T-helper 2 cell treated with Interferon-gamma antibody and Interleukin-4, amounts not matched to agents 5 μg/mL and 100 μg/mL, for 36 hours (primary cell): ENCODE measurements around the gene SPDYE1.
"Not testable (repeated sequence)": the region's sequence is repeated elsewhere in the genome, so short reads cannot be mapped to it uniquely, and the experiment has no call there.

ENCODE experiments used
- DNase-seq: peaks from one replicate; pipeline ENCODE4 v3.0.0; 2021; ENCODE audit warnings: low spot score
- H3K27ac Mint-ChIP-seq: one replicate; pipeline ENCODE4 v1.8.0; 2021; ENCODE audit warnings: mild to moderate bottlenecking, mixed read lengths
- H3K27me3 Mint-ChIP-seq: one replicate; pipeline ENCODE4 v1.8.0; 2021; ENCODE audit warnings: low read depth, mixed read lengths
- H3K36me3 Mint-ChIP-seq: one replicate; pipeline ENCODE4 v1.8.0; 2021; ENCODE audit warnings: low read depth, mixed read lengths
- H3K4me1 Mint-ChIP-seq: one replicate; pipeline ENCODE4 v1.8.0; 2021; ENCODE audit warnings: low read depth, mixed read lengths
- H3K4me3 Mint-ChIP-seq: one replicate; pipeline ENCODE4 v1.8.0; 2022; ENCODE audit warnings: mild to moderate bottlenecking, moderate library complexity, mixed read lengths
- H3K9me3 Mint-ChIP-seq: one replicate; pipeline ENCODE4 v1.8.0; 2021; ENCODE audit warnings: mixed read lengths

Gene SPDYE1

GRCh38 chr7:44022796-44023467 lies 25.2 kb downstream of the SPDYE1 start:
- Mint-ChIP-seq H3K4me1 (peaks cover 15% of the 10 kb centered on the region), H3K27ac (peak overlapping the region; percentile 19), H3K4me3 (peak overlapping the region; percentile 15)
- H3K36me3 Mint-ChIP-seq, H3K27me3 Mint-ChIP-seq, H3K9me3 Mint-ChIP-seq, DNase-seq: not testable (repeated sequence)

DNA sequence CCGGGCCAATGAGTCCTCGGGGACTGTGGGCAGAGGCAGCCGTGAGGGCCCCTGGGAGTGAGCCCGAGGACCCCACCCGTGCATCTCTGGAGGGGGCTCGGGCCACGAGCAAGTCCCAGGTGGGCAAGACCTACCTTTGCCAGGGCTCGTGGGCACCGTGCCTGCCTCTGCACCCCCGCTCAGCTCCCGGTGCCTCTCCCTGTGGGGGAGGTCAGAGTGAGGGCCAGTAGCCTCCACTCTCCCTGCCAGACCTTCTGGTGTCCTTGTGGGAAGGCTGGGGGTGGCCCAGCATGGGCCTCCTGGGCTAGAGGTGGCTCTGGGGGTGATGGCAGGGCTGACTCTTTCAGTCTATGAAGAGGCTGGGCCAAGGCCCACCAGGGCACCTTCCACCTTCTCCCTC lies 31.7 kb downstream of the SPDYE1 start:
- not testable (repeated sequence) for H3K4me1 Mint-ChIP-seq, DNase-seq, H3K27me3 Mint-ChIP-seq, H3K27ac Mint-ChIP-seq, H3K9me3 Mint-ChIP-seq, H3K4me3 Mint-ChIP-seq, H3K36me3 Mint-ChIP-seq

DNA sequence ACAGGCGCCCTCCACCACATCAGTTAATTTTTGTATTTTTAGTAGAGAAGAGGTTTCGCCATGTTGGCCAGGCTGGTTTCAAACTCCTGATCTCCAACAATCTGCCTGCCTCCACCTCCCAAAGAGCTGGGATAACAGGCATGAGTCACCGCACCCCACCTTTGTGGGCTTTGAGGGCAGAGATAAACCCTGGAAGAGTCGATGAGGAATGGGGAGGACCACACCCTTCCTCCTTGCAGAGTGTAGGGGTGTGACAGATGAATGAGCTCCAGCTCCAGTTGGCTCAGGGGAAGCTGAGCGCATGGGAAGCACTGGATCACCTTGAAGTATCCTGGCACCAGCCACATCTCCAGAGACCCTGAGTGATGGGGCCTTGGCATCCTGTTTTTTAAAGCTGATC lies 32.3 kb downstream of the SPDYE1 start:
- H3K4me3 Mint-ChIP-seq, H3K36me3 Mint-ChIP-seq, H3K4me1 Mint-ChIP-seq, DNase-seq, H3K27ac Mint-ChIP-seq, H3K27me3 Mint-ChIP-seq, H3K9me3 Mint-ChIP-seq: not testable (repeated sequence)

- H3K27me3 Mint-ChIP-seq, H3K4me1 Mint-ChIP-seq, H3K36me3 Mint-ChIP-seq, DNase-seq, H3K4me3 Mint-ChIP-seq, H3K27ac Mint-ChIP-seq, H3K9me3 Mint-ChIP-seq: not testable (repeated sequence)
Measured at GRCh38 chr7:44031319-44031718, 33.6 kb downstream of the SPDYE1 start.

DNA sequence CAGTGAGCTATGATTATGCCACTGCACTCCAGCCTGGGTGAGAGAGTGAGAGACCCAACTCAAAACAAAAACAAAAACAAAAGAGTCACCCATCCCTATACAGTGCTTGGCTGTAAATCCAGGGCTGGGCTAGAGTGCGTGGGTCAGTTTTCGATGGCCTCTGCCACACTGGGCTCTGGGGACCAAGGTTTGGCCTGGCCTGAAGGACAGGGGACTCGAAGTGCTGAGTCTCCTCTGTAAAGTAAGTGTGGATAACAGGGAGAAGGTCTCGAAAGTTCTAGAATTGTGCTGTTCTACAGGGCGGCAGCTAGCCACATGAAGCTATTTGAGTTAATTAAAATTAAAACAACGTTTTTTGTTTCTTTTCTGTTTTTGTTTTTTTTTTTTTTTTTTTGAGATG lies 34.3 kb downstream of the SPDYE1 start:
- not testable (repeated sequence) for DNase-seq, H3K27ac Mint-ChIP-seq

DNA sequence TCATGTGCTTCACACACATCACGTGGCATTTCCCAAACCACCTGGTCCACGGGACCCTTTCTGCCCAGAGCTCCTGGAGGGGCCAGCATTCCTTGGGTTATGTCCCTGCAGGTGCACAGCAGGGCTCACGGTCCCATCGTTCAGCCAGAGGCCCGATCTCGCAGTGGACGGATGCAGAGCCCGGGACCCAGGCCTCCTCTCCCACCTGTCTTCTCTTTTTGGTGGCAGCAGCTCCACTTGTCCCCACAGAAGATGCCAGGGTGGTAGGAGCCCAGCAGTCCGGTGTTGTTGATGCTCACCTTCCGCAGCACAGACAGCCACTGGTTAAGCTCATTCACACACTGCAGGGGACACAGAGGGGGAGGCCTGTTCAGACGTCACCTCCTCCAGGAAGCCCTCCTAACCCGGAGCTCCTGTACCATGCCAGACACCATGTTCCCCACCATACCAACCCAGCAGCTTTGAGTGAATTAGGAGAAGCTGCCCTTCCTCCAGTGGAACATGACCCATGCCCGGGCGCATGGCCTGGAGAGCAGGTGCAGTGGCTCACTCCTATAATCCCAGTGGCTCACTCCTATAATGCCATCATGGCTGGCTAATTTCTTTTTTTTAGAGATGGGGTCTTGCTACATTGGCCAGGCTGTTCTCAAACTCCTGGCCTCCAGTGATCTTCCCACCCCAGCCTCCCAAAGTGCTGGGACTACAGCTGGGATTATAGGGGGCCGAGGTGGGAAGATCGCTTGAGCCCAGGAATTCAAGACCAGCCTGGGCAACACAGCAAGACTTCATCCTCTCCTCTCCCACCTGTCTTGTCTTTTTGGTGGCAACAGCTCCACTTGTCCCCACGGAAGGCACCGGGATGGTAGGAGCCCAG lies 36.5 kb downstream of the SPDYE1 start:
- H3K9me3 Mint-ChIP-seq, H3K4me1 Mint-ChIP-seq, H3K27ac Mint-ChIP-seq, H3K36me3 Mint-ChIP-seq, H3K4me3 Mint-ChIP-seq, DNase-seq, H3K27me3 Mint-ChIP-seq: not testable (repeated sequence)

More for the DNA sequence above, 34.3 kb downstream of the SPDYE1 start:
- H3K9me3 Mint-ChIP-seq, H3K36me3 Mint-ChIP-seq, H3K27me3 Mint-ChIP-seq, H3K4me1 Mint-ChIP-seq, H3K4me3 Mint-ChIP-seq: not testable (repeated sequence)

DNA sequence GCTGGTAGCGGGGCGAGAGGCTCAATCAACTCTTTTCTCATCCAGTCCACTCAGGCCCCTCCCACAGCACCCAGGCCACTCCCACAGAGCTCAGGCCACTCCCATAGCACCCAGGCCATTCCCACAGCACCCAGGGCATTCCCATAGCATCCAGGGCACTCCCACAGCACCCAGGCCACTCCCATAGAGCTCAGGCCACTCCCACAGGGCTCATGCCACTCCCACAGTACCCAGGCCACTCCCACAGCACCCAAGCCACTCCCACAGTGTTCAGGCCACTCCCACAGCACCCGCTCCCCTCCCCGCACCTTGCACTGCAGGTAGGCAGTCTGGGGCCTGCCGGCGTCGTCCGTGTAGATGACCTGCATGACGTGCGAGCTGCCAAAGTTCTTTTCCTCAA lies 38.7 kb downstream of the SPDYE1 start:
- not testable (repeated sequence) for H3K27me3 Mint-ChIP-seq, H3K4me1 Mint-ChIP-seq, H3K4me3 Mint-ChIP-seq, H3K27ac Mint-ChIP-seq, H3K9me3 Mint-ChIP-seq, H3K36me3 Mint-ChIP-seq
- DNase-seq, result peak; percentile 19

- H3K27ac Mint-ChIP-seq, DNase-seq, H3K4me3 Mint-ChIP-seq, H3K9me3 Mint-ChIP-seq, H3K36me3 Mint-ChIP-seq, H3K27me3 Mint-ChIP-seq, H3K4me1 Mint-ChIP-seq: not testable (repeated sequence)
Measured at GRCh38 chr7:44037951-44038350, 40.3 kb downstream of the SPDYE1 start.

DNA sequence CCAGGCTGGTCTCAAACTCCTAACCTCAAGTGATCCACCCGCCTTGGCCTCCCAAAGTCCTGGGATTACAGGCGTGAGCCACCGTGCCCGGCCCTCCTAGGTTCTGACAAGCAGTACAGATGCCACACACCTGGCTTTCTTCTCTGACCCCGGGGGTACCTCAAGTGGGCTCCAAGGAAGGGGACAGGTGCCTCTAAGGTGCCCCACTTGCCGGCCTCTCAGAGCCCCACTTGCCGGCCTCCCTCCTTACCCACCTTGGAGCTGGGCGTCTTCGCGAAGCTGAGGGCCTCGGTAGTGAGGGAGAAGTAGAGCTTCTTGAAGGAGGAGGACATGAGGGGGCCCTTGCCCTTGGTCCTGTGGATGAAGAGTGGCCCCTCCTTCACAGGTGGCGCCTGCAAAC lies 40.9 kb downstream of the SPDYE1 start:
- H3K4me1 Mint-ChIP-seq, DNase-seq, H3K4me3 Mint-ChIP-seq, H3K9me3 Mint-ChIP-seq, H3K36me3 Mint-ChIP-seq, H3K27me3 Mint-ChIP-seq, H3K27ac Mint-ChIP-seq: not testable (repeated sequence)

- Mint-ChIP-seq H3K4me1 (peaks cover 13% of the 10 kb centered on the region), H3K27ac (peak overlapping the region; percentile 91), H3K4me3 (peak overlapping the region; percentile 78)
- not testable (repeated sequence) for H3K27me3 Mint-ChIP-seq, H3K9me3 Mint-ChIP-seq, H3K36me3 Mint-ChIP-seq
- peak; percentile 80 for DNase-seq
Measured at GRCh38 chr7:44038961-44039558, 41.4 kb downstream of the SPDYE1 start.

DNA sequence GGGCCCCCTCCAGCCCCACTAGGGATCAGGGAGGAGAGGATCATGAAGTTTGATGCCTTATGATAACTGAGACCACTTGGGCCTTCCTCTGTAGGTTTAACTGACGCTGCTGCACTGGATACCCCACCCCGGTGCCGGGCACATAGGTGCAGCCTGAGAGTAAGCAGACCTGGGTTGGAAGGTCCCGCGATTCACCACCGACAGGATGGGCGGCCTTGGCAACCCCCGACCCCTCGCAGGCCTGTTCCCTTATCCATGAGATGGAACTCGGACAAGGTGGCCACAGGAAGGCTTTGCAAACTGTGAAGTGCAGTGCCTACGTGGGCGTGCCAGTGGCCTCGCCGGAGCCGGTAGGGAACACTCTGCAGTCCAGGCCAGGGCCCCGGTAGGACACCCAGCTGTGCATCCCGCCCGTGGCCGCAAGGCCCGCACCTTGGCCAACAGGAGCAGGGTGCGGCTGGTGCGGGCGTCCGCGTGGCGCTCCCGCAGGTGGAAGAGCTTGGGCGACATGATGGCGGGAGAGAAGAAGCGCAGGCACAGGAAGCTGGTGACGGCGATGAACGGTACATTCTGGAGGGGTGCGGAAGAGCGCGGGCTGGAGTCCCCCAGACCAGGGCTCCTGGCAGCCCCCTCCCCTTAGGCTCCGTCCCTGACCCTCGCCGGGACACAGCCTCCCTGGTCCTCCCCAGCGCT lies 42.2 kb downstream of the SPDYE1 start:
- peaks cover 14% of the 10 kb centered on the region for H3K4me1 Mint-ChIP-seq
- H3K4me3 Mint-ChIP-seq, result peak overlapping the region; percentile 59
- H3K36me3 Mint-ChIP-seq, H3K9me3 Mint-ChIP-seq, DNase-seq, H3K27me3 Mint-ChIP-seq: not testable (repeated sequence)
- peak overlapping the region; percentile 71 for H3K27ac Mint-ChIP-seq

DNA sequence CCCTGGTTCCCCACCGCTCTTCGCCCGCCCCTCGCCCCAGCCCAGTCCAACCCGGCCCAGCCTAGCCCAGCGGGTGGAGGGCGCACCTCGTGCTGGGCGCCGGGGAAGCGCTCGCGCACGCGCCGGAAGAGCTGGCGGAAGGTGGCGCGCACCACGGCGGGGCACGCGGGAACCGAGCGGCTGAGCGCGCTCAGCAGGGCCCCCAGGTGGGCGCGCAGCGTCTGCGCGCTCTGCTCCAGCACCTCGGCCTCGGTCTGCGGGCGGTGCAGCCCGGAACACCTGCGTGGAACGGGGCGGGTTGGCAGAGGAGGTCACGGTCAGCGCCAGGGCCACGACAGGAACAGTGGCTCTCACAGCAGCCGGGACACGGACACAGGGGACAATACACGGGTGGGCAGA lies 42.8 kb downstream of the SPDYE1 start:
- H3K36me3 Mint-ChIP-seq, H3K27me3 Mint-ChIP-seq, H3K9me3 Mint-ChIP-seq: not testable (repeated sequence)
- Mint-ChIP-seq H3K4me1 (peaks cover 18% of the 10 kb centered on the region), H3K4me3 (peak overlapping the region; percentile 79), H3K27ac (peak overlapping the region; percentile 77)
- DNase-seq, result peak; percentile 53

GRCh38 chr7:44042221-44042620 lies 44.5 kb downstream of the SPDYE1 start:
- Mint-ChIP-seq H3K4me3 (peak overlapping the region; percentile 42), H3K27ac (peak overlapping the region; percentile 63), H3K4me1 (peaks cover 35% of the 10 kb centered on the region), H3K36me3 (peaks cover 24% of the 10 kb centered on the region), H3K9me3 (no peaks in the 10 kb centered on the region), H3K27me3 (no peaks in the 10 kb centered on the region)
- no peak for DNase-seq

- no peaks in the 10 kb centered on the region for H3K9me3 Mint-ChIP-seq
- no peaks in the 10 kb centered on the region for H3K27me3 Mint-ChIP-seq
- H3K4me3 Mint-ChIP-seq, result peak overlapping the region; percentile 86
- H3K27ac Mint-ChIP-seq, result peak overlapping the region; percentile 84
- peaks cover 43% of the 10 kb centered on the region for H3K4me1 Mint-ChIP-seq
- peaks cover 28% of the 10 kb centered on the region for H3K36me3 Mint-ChIP-seq
- DNase-seq, result no peak
Measured at GRCh38 chr7:44043902-44044301, 46.2 kb downstream of the SPDYE1 start.
